NCI-H774 (cell line): ENCODE results near the gene MSL3.
A peak's percentile ranks its signal among the peaks of the same experiment; 100 is the strongest.

Experiments used
- DNase-seq: peaks from one replicate; lab custom pipeline; 2025; lab: John Stamatoyannopoulos, UW

MSL3 gene, protein sequence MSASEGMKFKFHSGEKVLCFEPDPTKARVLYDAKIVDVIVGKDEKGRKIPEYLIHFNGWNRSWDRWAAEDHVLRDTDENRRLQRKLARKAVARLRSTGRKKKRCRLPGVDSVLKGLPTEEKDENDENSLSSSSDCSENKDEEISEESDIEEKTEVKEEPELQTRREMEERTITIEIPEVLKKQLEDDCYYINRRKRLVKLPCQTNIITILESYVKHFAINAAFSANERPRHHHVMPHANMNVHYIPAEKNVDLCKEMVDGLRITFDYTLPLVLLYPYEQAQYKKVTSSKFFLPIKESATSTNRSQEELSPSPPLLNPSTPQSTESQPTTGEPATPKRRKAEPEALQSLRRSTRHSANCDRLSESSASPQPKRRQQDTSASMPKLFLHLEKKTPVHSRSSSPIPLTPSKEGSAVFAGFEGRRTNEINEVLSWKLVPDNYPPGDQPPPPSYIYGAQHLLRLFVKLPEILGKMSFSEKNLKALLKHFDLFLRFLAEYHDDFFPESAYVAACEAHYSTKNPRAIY

GRCh38 chrX:11757719-11758399, at the start of gene MSL3:
MSL3 (plus strand) TSS chrX:11758237; CDS start chrX:11758264, 27 bp downstream.
- peak; percentile 33 for DNase-seq

DNA sequence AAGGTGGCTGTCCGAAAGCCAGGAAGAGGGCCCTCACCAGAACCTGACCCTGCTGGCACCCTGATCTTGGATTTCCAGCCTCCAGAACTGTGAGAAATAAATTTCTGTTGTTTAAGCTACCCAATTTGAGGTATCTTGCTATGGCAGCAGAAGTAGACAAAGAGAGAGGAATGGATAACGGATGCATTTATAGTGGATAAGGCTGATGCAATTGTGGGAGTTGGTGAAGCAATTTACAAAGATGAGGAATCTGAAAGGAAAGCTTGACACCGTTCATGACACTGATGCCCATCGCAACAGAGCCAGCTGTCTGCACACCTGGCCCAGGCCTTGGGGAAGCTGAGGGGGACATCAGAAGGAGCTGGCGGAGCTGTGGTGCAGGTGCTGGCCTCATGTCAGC, 35.7 kb upstream of the MSL3 start:
- no peak for DNase-seq

DNA sequence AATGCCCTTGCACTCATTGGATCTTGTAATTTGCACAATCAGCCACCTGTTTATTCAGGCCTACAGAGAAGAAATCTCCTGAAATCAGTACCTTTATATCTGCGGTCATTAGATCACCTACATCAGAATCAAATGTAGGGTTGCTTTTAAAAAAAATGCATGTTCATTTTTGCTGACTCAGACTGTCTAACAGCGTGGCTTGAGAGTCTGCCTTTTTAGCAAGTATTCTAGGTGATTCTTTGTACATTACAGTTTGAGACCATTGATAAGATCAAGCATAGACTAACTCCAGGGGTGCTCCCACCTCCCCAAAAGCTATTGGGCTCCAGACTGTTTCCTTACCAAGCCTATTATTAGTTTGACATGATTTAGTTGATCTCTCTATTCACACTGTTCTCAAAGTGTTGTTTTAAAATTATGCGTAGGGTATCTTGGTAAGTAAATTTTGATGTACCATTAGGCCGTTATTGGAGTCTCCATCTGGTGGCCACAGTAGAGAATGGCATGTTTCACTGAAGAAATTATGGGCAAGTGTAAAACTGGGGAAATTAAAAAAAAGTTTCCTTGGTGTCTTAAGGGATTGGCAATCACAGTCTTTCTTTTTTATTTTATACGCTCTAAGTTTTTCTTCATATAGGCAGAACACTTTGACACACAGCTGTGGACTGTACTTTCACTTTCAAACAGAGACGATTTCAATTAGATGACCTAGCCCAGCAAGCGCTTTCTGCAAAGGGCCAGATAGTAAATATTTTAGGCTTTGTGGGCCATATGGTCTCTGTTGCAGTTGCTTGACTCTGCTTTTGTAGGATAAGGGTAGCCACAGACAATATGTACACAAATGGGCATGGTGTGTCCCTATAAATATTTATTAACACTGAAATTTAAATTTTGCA, 33.7 kb upstream of the MSL3 start:
- no peak for DNase-seq

DNA sequence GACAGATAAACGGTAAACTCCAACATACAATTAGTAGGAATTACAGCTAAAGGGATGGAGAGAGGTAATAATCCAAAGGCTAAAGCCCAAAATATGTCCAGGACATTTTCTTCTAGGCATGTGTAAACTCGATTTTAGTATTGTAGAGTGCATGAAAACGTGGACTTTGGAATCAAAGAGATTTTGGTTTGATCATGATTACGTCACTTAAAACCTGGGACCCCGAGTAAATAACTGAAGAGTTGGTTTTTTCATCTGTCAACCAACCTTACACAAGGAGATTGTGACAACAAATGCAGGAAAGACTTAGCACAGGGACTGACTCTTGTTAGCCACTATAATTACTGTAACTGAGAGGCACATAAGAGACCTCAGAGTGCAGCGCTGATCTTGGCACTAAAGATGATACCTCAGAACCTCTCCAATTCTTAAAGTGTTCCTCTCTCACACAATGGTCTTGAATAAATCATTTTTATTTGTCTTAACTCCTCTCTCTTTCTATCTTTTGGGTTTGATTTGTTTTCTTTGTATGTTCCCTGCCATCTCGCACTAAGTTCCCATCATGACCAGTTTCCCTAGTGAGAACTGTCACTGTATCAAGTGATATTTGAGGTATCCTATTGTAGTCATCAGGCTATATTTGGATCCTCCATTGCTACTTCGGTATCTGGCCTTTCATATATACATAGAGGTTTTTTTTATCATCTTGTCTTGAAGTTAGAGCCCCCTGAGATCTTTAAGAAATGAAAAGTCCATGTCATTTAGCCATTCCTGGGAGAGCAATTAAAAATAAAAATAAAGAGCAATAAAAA, 32.2 kb upstream of the MSL3 start:
- DNase-seq = no peak

DNA sequence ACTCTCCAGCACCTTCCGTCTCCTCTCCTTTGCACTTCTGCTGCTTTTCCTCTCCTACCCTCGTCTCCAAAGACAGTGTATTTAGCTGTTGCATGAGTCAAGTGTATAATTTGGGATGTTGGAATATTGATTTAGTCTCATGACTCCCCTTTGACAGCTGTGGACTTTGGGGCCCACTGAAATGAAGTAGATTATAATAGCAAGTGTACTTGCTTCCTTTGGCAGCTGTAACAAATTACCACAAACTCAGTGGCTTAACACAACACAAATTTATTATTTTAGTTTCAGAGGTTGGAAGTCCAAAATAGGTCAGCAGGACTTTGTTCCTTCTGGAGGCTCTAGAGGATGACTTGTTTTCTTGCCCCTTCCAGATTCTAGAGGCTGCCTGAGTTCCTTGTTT, 29.5 kb upstream of the MSL3 start:
- no peak for DNase-seq

GRCh38 chrX:11733614-11734013, 24.4 kb upstream of the MSL3 start:
- no peak for DNase-seq

GRCh38 chrX:11739776-11740175, 18.3 kb upstream of the MSL3 start:
- DNase-seq = no peak

- DNase-seq = no peak
Measured at GRCh38 chrX:11740794-11741193, 17.2 kb upstream of the MSL3 start.

GRCh38 chrX:11741574-11741973, 16.5 kb upstream of the MSL3 start:
- no peak for DNase-seq

DNA sequence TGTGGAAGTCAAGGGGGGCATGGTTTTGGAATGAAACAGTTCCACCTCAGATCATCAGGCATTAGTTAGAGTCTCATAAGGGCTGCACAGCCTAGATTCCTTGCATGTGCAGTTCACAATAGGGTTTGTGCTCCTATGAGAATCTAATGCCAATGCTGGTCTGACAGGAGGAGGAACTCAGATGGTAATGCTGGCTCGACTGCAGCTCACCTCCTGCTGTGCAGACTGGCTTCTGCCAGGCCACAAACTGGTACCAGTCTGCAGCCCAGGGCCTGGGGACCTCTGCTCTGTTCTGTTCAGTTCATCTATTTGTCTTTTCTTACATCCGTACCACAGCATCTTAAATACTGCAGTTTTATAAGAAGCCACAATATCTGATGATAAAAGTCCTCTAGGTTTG, 12.2 kb upstream of the MSL3 start:
- DNase-seq = no peak

GRCh38 chrX:11750046-11750445, 8.0 kb upstream of the MSL3 start:
- DNase-seq = no peak

- DNase-seq = no peak
Measured at GRCh38 chrX:11750694-11751093, 7.3 kb upstream of the MSL3 start.

GRCh38 chrX:11751261-11751660, 6.8 kb upstream of the MSL3 start:
- DNase-seq = no peak

GRCh38 chrX:11753668-11754067, 4.4 kb upstream of the MSL3 start:
- no peak for DNase-seq

- no peak for DNase-seq
Measured at GRCh38 chrX:11754958-11755645, 2.9 kb upstream of the MSL3 start.

GRCh38 chrX:11755724-11756123, 2.3 kb upstream of the MSL3 start:
- DNase-seq = no peak

- DNase-seq = no peak
Measured at GRCh38 chrX:11756354-11757318, 1.4 kb upstream of the MSL3 start.

DNA sequence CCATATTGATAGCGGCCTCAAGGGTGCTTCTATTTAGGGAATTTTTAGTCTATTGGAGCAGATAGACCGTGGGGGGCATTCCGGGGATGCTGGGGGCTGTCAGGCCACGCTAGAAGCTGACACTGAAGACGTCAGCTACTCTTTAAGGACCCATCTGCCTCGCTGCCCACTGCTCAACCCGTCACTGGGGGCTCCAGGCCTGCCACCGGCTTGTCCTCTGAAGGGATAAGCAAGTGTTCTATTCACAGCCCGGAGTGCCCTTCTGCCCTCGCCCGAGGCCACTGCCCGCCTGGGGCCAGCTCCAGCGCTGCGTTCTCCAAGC, 679 bp upstream of the MSL3 start:
- DNase-seq = no peak

DNA sequence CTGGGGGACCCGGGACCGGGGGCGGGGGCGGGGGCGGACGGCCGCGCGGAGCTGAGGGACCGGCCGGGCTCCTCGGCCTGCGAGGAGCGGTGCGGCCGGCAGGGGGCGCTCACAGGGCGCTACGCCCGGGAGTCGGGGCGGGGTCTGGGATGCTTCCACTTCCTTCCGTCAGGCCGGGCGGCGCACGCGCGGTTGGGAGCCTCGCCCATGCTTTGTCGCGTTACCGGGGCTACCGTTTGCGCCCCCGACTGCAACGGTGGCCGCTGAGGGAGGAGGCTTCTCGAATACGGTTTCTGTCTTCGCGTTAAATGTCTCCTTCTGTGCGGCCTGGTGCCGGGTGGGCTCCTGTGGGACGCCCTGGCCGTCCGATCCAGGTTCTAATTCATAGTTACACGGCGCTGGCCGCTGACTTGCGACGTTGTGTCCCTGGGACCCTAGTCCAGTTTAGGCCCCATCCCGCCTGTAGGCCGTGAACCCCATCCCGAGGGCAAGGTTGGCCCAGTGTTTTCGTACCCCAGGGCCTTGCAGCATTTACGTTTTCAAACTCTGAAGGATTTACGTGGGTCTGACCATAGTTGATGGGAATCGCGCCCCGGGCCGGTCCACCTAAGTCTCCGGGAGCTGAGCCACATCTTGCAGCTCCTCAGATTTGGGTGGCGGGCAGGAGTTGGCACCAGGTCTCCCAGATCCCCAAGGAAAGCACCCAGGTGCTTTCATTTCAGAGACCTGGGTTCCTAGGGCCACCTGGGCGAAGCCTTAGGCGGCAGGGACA, 549 bp downstream of the MSL3 start:
- DNase-seq = peak; percentile 75
